ACC112 (cell line): ENCODE measurements around the gene TSPAN11.

ENCODE experiments used
- H2AFZ ChIP-seq: fragments of 200-600 bp; sonication (generic); one replicate; pipeline ENCODE4 v1.6.0; 2017; ENCODE audit warnings: antibody characterized with exemption, low read length; ENCODE audit not compliant: unreplicated experiment
- H3K27ac ChIP-seq: fragments of 200-600 bp; sonication (generic); 2 replicates; pipeline ENCODE4 v1.5.1; 2014; ENCODE audit warnings: low read depth, mild to moderate bottlenecking, antibody characterized with exemption, low read length, moderate library complexity
- H3K27me3 ChIP-seq: fragments of 200-600 bp; sonication (generic); 2 replicates; pipeline ENCODE4 v1.6.1; 2014; ENCODE audit warnings: mild to moderate bottlenecking, antibody characterized with exemption, low read length, moderate library complexity, mixed read lengths; ENCODE audit not compliant: insufficient read depth
- H3K36me3 ChIP-seq: fragments of 200-600 bp; sonication (generic); 2 replicates; pipeline ENCODE4 v1.6.1; 2016; ENCODE audit warnings: mild to moderate bottlenecking, antibody characterized with exemption, low read length, moderate library complexity, mixed read lengths; ENCODE audit not compliant: insufficient read depth
- H3K4me1 ChIP-seq: fragments of 200-600 bp; sonication (generic); one replicate; pipeline ENCODE4 v1.6.1; 2016; ENCODE audit warnings: low read length, mixed read lengths; ENCODE audit not compliant: insufficient read depth, unreplicated experiment, control insufficient read depth
- H3K4me3 ChIP-seq: fragments of 200-600 bp; sonication (generic); 2 replicates; pipeline ENCODE4 v1.5.1; 2014; ENCODE audit warnings: mild to moderate bottlenecking, low read depth, low read length
- H3K79me2 ChIP-seq: fragments of 200-600 bp; sonication (generic); one replicate; pipeline ENCODE4 v1.6.0; 2016; ENCODE audit warnings: low read length; ENCODE audit not compliant: control insufficient read depth, unreplicated experiment, insufficient read depth

TSPAN11 gene

GRCh38 chr12:30991466-30991865 lies 64.9 kb downstream of the TSPAN11 start:
- Histone ChIP-seq H3K27ac (no peak overlapping the region), H3K36me3 (no peaks in the 10 kb centered on the region), H3K79me2 (no peaks in the 10 kb centered on the region), H3K4me3 (no peak overlapping the region), H2AFZ (no peak overlapping the region), H3K27me3 (no peaks in the 10 kb centered on the region), H3K4me1 (peaks cover 6% of the 10 kb centered on the region)

- Histone ChIP-seq H3K27me3 (no peaks in the 10 kb centered on the region), H2AFZ (no peak overlapping the region), H3K36me3 (no peaks in the 10 kb centered on the region), H3K4me1 (peaks cover 10% of the 10 kb centered on the region), H3K4me3 (no peak overlapping the region), H3K79me2 (no peaks in the 10 kb centered on the region), H3K27ac (no peak overlapping the region)
Observed at GRCh38 chr12:30992381-30992780, 65.8 kb downstream of the TSPAN11 start.

GRCh38 chr12:30993766-30994165 lies 67.2 kb downstream of the TSPAN11 start:
- Histone ChIP-seq H3K79me2 (no peaks in the 10 kb centered on the region), H2AFZ (no peak overlapping the region), H3K36me3 (no peaks in the 10 kb centered on the region), H3K4me3 (no peak overlapping the region), H3K4me1 (peaks cover 10% of the 10 kb centered on the region), H3K27me3 (no peaks in the 10 kb centered on the region), H3K27ac (no peak overlapping the region)

GRCh38 chr12:30994274-30994673 lies 67.7 kb downstream of the TSPAN11 start:
- Histone ChIP-seq H3K27ac (no peak overlapping the region), H3K79me2 (no peaks in the 10 kb centered on the region), H3K4me1 (peaks cover 10% of the 10 kb centered on the region), H3K27me3 (no peaks in the 10 kb centered on the region), H3K4me3 (no peak overlapping the region), H3K36me3 (no peaks in the 10 kb centered on the region), H2AFZ (no peak overlapping the region)

- no peaks in the 10 kb centered on the region for H3K36me3 ChIP-seq
- H3K79me2 ChIP-seq, result no peaks in the 10 kb centered on the region
- H3K4me1 ChIP-seq, result peaks cover 20% of the 10 kb centered on the region
- H3K27me3 ChIP-seq, result no peaks in the 10 kb centered on the region
- H2AFZ ChIP-seq, result no peak overlapping the region
- H3K27ac ChIP-seq, result no peak overlapping the region
- no peak overlapping the region for H3K4me3 ChIP-seq
Observed at GRCh38 chr12:30996255-30996654, 69.7 kb downstream of the TSPAN11 start.

GRCh38 chr12:30996752-30997151 lies 70.2 kb downstream of the TSPAN11 start:
- Histone ChIP-seq H3K27ac (no peak overlapping the region), H3K4me1 (peaks cover 20% of the 10 kb centered on the region), H3K36me3 (no peaks in the 10 kb centered on the region), H3K79me2 (no peaks in the 10 kb centered on the region), H3K27me3 (no peaks in the 10 kb centered on the region), H3K4me3 (no peak overlapping the region), H2AFZ (no peak overlapping the region)

- H3K27ac ChIP-seq, result no peak overlapping the region
- H2AFZ ChIP-seq, result no peak overlapping the region
- H3K4me1 ChIP-seq, result peaks cover 20% of the 10 kb centered on the region
- H3K27me3 ChIP-seq, result no peaks in the 10 kb centered on the region
- H3K79me2 ChIP-seq, result no peaks in the 10 kb centered on the region
- no peaks in the 10 kb centered on the region for H3K36me3 ChIP-seq
- no peak overlapping the region for H3K4me3 ChIP-seq
Observed at GRCh38 chr12:30997685-30998440, 71.3 kb downstream of the TSPAN11 start.

- Histone ChIP-seq H3K79me2 (no peaks in the 10 kb centered on the region), H3K27ac (no peak overlapping the region), H3K4me3 (no peak overlapping the region), H3K4me1 (peaks cover 20% of the 10 kb centered on the region), H2AFZ (no peak overlapping the region), H3K36me3 (no peaks in the 10 kb centered on the region), H3K27me3 (no peaks in the 10 kb centered on the region)
Observed at GRCh38 chr12:30999011-30999410, 72.5 kb downstream of the TSPAN11 start.

- Histone ChIP-seq H2AFZ (no peak overlapping the region), H3K36me3 (no peaks in the 10 kb centered on the region), H3K27ac (no peak overlapping the region)
Observed at GRCh38 chr12:30999723-31000122, 73.2 kb downstream of the TSPAN11 start.

GRCh38 chr12:31000751-31001150 lies 74.2 kb downstream of the TSPAN11 start:
- H3K27ac ChIP-seq, result no peak overlapping the region
- no peaks in the 10 kb centered on the region for H3K79me2 ChIP-seq
- peaks cover 29% of the 10 kb centered on the region for H3K4me1 ChIP-seq
- H3K36me3 ChIP-seq, result no peaks in the 10 kb centered on the region
- no peak overlapping the region for H3K4me3 ChIP-seq
- no peak overlapping the region for H2AFZ ChIP-seq
- no peaks in the 10 kb centered on the region for H3K27me3 ChIP-seq

More at GRCh38 chr12:30999723-31000122, 73.2 kb downstream of the TSPAN11 start:
- Histone ChIP-seq H3K79me2 (no peaks in the 10 kb centered on the region), H3K4me3 (no peak overlapping the region), H3K4me1 (peaks cover 20% of the 10 kb centered on the region), H3K27me3 (no peaks in the 10 kb centered on the region)

GRCh38 chr12:31001581-31002360 lies 75.2 kb downstream of the TSPAN11 start:
- H3K4me1 ChIP-seq, result peaks cover 28% of the 10 kb centered on the region

More at GRCh38 chr12:31001581-31002360, 75.2 kb downstream of the TSPAN11 start:
- Histone ChIP-seq H2AFZ (no peak overlapping the region), H3K79me2 (no peaks in the 10 kb centered on the region), H3K36me3 (no peaks in the 10 kb centered on the region), H3K27me3 (no peaks in the 10 kb centered on the region), H3K4me3 (no peak overlapping the region), H3K27ac (no peak overlapping the region)
